HG03108 (cell line): ENCODE data around the gene SERPINA12.

Experiments
- ATAC-seq: cut with Tn5 transposase; IDR thresholded peaks from one replicate; pipeline ENCODE4 v1.9.1; 2021; ENCODE audit warnings: moderate library complexity; ENCODE audit not compliant: unreplicated experiment

SERPINA12 gene

GRCh38 chr14:94441531-94442205 is 67.6 kb downstream of the SERPINA12 start:
- no peak for ATAC-seq

GRCh38 chr14:94441130-94441529 is 68.1 kb downstream of the SERPINA12 start:
- ATAC-seq: no peak

- ATAC-seq: no peak
These were observed 69.7 kb downstream of the SERPINA12 start for GRCh38 chr14:94439453-94440057.
